GM13976 (cell line): ENCODE results near the gene NRG3.
"Not testable (repeated sequence)": the region's sequence is repeated elsewhere in the genome, so short reads cannot be mapped to it uniquely, and the experiment has no call there.

Experiments used
- DNase-seq: peaks from one replicate; pipeline ENCODE4 v3.0.0; 2012; ENCODE audit warnings: low spot score
- in situ Hi-C: fragments of 300-500 bp; cut with MboI; formaldehyde crosslinking; loops from one replicate; pipeline ENCODE4 v1.12.0; 2022; ENCODE audit warnings: low sequenced_read_pairs, mixed read lengths, inconsistent platforms; ENCODE audit not compliant: unreplicated experiment
- TF ChIP-seq, protein P1 (sequence below): IDR thresholded peaks from 2 replicates; pipeline ENCODE4 v1.5.1; 2012; ENCODE audit warnings: borderline replicate concordance, mild to moderate bottlenecking; ENCODE audit not compliant: insufficient read depth; ENCODE audit errors: extremely low read depth, missing control alignments, control extremely low read depth

Gene NRG3

GRCh38 chr10:82982110-82982608 is 1107.2 kb downstream of the NRG3 start:
- in situ Hi-C loops = no loop called here
- no peak for DNase-seq

GRCh38 chr10:82986216-82986615 is 1111.2 kb downstream of the NRG3 start:
- no peak for DNase-seq
- in situ Hi-C loops = no loop called here
- TF ChIP-seq, protein P1, sequence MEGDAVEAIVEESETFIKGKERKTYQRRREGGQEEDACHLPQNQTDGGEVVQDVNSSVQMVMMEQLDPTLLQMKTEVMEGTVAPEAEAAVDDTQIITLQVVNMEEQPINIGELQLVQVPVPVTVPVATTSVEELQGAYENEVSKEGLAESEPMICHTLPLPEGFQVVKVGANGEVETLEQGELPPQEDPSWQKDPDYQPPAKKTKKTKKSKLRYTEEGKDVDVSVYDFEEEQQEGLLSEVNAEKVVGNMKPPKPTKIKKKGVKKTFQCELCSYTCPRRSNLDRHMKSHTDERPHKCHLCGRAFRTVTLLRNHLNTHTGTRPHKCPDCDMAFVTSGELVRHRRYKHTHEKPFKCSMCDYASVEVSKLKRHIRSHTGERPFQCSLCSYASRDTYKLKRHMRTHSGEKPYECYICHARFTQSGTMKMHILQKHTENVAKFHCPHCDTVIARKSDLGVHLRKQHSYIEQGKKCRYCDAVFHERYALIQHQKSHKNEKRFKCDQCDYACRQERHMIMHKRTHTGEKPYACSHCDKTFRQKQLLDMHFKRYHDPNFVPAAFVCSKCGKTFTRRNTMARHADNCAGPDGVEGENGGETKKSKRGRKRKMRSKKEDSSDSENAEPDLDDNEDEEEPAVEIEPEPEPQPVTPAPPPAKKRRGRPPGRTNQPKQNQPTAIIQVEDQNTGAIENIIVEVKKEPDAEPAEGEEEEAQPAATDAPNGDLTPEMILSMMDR = no peak

More at GRCh38 chr10:82982110-82982608, 1107.2 kb downstream of the NRG3 start:
- TF ChIP-seq, protein P1 = no peak

DNA sequence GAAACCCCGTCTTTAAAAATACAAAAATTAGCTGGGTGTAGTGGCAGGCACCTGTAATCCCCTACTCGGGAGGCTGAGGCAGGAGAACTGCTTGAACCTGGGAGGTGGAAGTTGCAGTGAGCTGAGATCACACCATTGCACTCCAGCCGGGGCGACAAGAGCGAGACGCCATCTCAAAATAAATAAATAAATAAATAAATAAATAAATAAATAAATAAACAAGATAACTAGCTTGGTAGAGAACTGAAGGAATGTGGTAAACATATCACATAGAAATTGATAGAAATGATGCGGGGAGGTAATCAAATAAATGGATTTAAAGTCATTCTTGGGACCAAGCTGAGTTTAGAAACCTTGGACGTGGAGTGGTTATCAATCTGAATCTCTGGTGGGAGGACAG is 1131.5 kb downstream of the NRG3 start:
- in situ Hi-C loops, DNase-seq: not testable (repeated sequence)

DNA sequence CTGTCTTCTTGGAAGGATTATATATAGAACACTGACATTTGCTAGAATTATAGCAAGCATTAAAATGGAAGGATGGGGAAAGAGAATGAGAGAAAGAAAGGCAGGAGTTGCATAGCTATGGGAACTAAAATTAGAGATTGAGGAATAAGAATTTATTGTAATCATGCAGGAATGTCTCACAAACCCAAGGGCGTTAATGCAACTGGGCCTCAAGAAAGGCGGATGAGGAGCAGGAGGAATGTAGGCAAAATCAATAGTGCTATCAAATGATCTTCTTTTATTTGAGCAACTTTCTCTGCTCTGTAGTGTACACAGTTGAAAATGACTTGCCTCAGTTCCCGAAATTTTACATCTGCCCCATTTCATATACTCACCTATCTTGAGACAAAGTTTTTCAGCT is 1132.5 kb downstream of the NRG3 start:
- TF ChIP-seq, protein P1 = no peak
- DNase-seq = no peak
- in situ Hi-C loops = no loop called here

DNA sequence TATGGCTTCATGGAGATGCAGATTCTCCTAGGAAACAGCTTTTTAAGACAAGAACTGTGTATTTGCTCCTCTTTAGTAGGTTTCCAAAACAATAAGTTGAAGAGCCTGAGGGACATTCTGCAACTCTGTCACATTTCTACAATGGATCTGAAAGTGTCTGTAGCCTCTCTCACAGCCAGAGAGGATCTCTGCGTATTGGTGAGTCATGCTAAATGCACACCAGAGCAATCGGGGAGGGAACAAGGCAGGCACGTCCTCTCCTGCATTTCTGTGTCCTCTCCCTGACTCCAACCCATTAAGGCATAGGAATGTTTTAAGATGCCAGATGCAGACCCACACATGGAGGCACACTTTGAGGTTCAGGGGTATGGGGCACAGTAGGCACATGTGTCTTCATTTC is 1137.9 kb downstream of the NRG3 start:
- in situ Hi-C loops = no loop called here
- no peak for DNase-seq
- TF ChIP-seq, protein P1 = no peak

GRCh38 chr10:83017076-83017867 is 1142.3 kb downstream of the NRG3 start:
- TF ChIP-seq, protein P1 = no peak
- no peak for DNase-seq
- in situ Hi-C loops = no loop called here

DNA sequence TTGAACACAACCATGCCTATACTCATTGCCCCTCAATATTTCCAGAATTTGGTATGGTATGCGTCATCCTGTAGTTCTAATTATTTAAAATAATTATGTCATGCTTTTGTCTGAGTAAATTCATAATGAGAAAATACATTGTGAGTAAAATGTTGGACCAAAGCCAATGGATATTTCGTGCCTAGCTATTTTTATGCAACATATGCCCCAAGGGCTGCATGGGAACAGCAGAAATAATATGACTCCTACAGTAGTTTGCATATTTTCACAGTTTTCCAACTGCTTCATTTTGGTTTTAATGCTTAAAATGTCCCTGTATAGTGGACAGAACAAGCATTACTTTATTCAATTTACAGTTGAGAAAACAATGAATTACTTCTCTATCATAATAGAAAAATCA is 1148.7 kb downstream of the NRG3 start:
- in situ Hi-C loops = no loop called here
- no peak for DNase-seq
- TF ChIP-seq, protein P1 = no peak
